NCI-H1092 treated with DMSO at 0.1 percent for 48 hours (cell line): ENCODE measurements around the gene RHBDD1.
A peak's percentile ranks its signal among the peaks of the same experiment; 100 is the strongest.

ENCODE experiments used
- DNase-seq: peaks from one replicate; lab custom pipeline; 2025; lab: John Stamatoyannopoulos, UW

The RHBDD1 gene

DNA sequence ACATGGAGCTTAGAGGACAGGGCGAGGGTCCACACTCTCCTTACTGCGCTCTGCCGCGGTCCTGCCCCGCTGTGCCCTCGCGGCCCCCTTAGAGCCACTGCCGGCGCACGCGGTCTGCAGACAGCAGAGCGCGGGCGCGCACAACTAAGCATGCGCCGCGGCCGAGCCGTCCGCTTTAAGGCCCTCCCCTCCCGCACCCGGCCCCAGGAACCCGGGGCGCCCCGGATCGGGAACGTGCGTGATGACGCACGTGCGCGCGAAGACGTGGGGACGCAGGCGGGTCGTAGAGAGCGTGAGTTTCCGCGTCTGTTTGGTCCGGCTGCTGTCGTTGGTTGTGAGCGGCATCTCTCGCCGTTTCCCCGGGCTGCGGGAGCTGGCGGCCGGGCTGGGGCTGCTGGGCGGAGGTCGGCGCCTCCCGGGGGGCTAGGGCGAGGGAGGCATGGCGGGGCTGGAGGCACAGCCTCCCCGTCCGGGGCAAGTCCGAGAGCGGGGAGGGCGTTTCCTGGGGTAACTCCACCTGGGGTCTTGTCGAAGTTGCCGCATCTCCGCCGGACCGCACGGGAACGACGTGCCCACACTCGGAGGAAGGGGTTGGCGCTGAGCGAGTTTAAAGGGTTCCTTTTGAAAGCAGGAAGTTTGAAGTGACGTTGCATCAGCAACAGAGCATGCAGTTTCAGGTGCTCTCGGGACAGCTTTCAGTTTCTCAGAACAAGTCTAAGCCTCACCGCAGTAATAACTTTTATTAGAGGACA, at the start of gene RHBDD1:
RHBDD1 (plus strand) TSS at position 259 of the 752 bp plus-strand sequence. CDS start 28,640 bp downstream, outside the sequence.
- peak; percentile 82 for DNase-seq

GRCh38 chr2:226788064-226788463, 47.8 kb upstream of the RHBDD1 start:
- DNase-seq, result no peak

- DNase-seq, result no peak
Measured at GRCh38 chr2:226788881-226789490, 46.9 kb upstream of the RHBDD1 start.

GRCh38 chr2:226790011-226790410, 45.8 kb upstream of the RHBDD1 start:
- no peak for DNase-seq

GRCh38 chr2:226790431-226790830, 45.4 kb upstream of the RHBDD1 start:
- DNase-seq, result no peak

- peak; percentile 77 for DNase-seq
Measured at GRCh38 chr2:226791056-226791486, 44.8 kb upstream of the RHBDD1 start.

GRCh38 chr2:226791487-226792081, 44.3 kb upstream of the RHBDD1 start:
- DNase-seq, result peak; percentile 79

- peak; percentile 15 for DNase-seq
Measured at GRCh38 chr2:226792155-226792881, 43.5 kb upstream of the RHBDD1 start.

DNA sequence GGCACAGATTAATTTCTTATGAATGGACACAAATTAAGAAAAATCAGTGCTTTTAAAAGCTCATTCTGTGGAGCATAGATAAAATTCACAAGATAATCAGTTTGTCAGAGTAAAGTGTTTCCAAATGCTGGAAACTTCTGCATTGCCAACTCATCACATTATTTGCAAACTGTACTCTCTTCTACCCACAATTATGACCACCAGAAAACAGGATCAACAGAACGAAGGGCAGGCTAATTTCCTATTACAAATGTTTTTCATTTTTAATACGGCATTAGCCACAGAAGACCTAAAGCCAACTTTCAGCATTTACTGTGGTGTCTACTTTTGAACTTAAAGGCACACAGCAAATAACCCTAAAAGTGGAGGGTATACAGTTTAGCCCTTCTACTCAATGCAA, 42.2 kb upstream of the RHBDD1 start:
- no peak for DNase-seq

DNA sequence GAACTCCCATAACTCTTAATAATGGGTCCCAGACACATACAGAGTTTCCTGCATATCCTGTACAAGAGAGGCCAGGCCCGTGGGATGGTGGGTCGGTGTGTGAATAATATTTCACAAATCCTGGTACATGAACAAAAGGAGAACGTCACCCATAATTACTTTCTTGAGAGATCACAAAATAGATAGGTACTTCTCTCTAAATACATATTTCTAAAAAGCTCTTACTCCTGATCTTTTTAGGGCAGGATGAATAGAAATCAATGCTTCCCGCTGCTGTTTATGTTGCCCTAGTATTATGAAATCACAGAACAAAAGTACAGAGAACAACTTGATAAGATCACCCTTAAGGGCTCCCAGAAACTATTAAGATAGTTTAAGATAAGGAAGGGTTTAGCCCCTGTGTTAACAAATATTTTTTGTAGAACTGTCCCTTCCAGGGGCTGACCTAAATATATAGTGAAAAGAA, 41.6 kb upstream of the RHBDD1 start:
- DNase-seq, result no peak

- no peak for DNase-seq
Measured at GRCh38 chr2:226794751-226795171, 41.1 kb upstream of the RHBDD1 start.

DNA sequence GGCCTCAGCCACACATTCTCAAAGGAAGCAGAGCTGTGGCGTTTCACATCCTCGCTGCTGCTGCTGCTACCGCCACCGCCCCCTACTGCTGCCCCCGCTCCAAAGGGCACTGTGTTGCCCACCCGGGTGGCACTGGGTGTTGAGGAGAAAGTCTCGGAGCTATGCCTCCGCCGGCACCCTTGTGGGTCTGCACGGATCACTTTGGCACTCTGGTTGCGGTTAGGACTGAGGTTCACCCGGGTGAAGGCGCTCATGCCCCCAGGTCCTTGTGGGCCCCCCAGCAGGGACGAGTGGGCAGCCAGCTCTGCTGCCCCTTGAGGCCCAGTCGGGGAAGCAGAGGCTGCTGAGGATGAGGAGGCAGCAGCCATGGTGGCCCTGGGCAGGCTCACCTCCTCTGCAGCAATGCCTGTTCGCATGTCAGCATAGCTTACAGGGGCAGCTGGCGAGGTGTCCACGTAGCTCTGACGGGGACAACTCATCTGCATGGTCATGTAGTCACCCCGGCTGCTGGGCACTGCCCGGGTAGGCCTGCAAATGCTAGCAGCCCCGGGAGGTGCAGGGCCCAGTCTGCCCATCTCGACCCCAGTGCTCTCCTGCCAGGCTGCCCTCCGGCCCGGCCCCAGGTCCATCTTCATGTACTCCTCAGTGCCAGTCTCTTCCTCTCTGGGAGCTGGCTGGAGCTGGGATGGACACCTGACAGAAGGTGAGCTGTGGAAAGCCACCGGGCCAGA, 40.4 kb upstream of the RHBDD1 start:
- DNase-seq, result no peak

- no peak for DNase-seq
Measured at GRCh38 chr2:226796012-226796839, 39.6 kb upstream of the RHBDD1 start.

GRCh38 chr2:226796840-226797288, 39.0 kb upstream of the RHBDD1 start:
- no peak for DNase-seq

GRCh38 chr2:226797289-226797988, 38.4 kb upstream of the RHBDD1 start:
- DNase-seq, result no peak

DNA sequence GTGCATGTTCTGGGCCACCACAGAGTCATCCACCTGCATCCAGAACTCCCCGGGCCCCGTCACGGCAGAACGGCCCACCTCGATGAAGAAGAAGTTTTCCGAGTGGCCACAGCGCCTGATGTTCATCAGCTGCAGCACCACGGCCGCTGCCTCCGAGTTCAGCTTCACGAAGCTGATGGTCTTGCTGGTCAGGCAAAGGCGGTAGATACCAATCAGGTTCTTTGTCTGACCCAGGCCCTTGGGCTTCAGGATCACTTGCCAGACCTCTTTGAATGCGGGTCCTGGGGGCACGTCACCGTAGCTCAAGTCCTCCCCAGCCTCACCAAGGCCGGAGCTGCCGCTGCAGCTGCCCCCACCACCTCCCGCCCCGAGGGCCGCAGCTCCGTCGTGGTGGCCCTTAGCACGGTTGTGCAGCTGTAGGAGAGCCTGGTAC, 37.8 kb upstream of the RHBDD1 start:
- no peak for DNase-seq

DNA sequence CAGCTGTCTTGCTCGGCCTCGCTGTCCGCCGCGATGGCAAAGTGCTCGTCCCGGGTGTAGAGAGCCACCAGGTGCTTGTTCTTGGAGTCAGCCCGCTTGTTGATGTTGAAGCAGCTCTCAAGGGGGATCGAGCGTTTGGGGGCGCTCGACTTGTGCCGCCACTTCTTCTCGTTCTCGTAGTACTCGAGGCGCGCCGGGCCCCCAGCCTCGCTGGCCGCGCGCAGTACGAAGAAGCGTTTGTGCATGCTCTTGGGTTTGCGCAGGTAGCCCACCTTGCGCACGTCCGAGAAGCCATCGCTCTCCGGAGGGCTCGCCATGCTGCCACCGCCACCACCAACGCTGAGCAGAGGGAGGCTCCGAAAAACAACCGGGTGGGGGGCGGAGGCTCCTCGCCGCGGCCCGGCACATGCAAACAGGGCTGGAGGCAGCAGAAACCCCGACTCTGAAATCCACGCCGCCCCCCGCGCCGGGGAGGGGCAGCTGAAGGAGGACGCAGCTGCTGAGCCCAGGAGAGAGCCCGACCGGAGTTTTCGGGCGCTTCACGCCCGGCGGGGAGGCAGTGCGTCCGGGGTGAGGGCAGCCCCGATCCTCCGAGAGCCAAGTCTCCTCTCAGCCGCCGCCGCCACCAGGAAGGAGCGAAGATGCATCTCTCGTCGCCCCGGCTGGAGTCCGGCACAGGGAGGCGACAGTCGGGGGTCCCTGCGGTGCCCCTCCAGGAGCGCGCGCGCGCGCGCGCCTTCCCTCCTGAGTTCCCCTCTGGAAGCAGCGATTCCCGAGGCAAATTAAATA, 37.2 kb upstream of the RHBDD1 start:
- DNase-seq, result no peak

- DNase-seq, result peak; percentile 21
Measured at GRCh38 chr2:226799211-226799975, 36.5 kb upstream of the RHBDD1 start, which contains the start of gene IRS1. IRS1 (minus strand) TSS chr2:226799820; CDS start chr2:226798738, 1,082 bp downstream.
